ENCODE data around the gene LRRC66. TPM values are rescaled to one million over a fixed set of nuclear protein-coding genes. Genes with fewer than 3 reads are reported as not detected.

Gene LRRC66
- total RNA-seq, 4 donors from 2014 or later, result 0.90 to 1.5 TPM; not detected in 2

- no peaks in the 10 kb centered on the region for H3K9me3 ChIP-seq
- DNase-seq, result no peak
- TF ChIP-seq CTCF (IDR thresholded peaks at IDR 0.05) (no peak), POLR2A (IDR thresholded peaks at IDR 0.05) (no peak)
- no peaks in the 10 kb centered on the region for H3K4me1 ChIP-seq
- no peak overlapping the region for H3K27ac ChIP-seq
- intact Hi-C loops (cut with DNase I; ENCODE audit: low total_unique reads), result no loop called here
- no peaks in the 10 kb centered on the region for H3K27me3 ChIP-seq
- H3K4me3 ChIP-seq, result no peak overlapping the region
- no peaks in the 10 kb centered on the region for H3K36me3 ChIP-seq
Observed at GRCh38 chr4:52014903-52015302, 5.3 kb downstream of the LRRC66 start.

- intact Hi-C loops (cut with DNase I; ENCODE audit: low total_unique reads), result no loop called here
- Histone ChIP-seq H3K4me3 (no peak overlapping the region), H3K27me3 (no peaks in the 10 kb centered on the region), H3K36me3 (no peaks in the 10 kb centered on the region), H3K9me3 (no peaks in the 10 kb centered on the region), H3K27ac (no peak overlapping the region), H3K4me1 (no peaks in the 10 kb centered on the region)
- no peak for DNase-seq
- TF ChIP-seq CTCF (IDR thresholded peaks at IDR 0.05) (no peak), POLR2A (IDR thresholded peaks at IDR 0.05) (no peak)
Observed at GRCh38 chr4:52012651-52013050, 7.5 kb downstream of the LRRC66 start.

DNA sequence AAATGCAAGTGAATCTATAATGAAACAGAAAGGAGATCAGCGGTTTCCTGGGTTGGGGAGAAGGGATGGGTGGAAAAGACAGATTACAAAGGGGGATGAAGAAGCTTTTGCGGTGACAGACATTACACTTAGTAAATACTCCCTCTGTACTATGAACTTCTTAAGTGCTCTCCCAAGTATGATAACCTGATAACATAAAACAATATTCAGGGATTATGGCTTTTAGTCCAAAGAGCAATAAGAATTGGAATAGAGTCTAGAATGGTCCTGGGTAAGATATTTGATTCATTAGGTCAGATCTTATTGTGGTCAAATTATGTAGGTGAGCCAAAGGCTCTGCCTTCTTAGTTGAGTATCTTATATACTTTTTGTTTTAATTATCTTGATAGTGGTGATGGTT is 9.2 kb downstream of the LRRC66 start:
- Histone ChIP-seq H3K27ac (no peak overlapping the region), H3K36me3 (no peaks in the 10 kb centered on the region), H3K9me3 (no peaks in the 10 kb centered on the region), H3K4me1 (no peaks in the 10 kb centered on the region), H3K27me3 (no peaks in the 10 kb centered on the region), H3K4me3 (no peak overlapping the region)
- DNase-seq, result no peak
- intact Hi-C loops (cut with DNase I; ENCODE audit: low total_unique reads), result no loop called here
- TF ChIP-seq POLR2A (IDR thresholded peaks at IDR 0.05) (no peak), CTCF (IDR thresholded peaks at IDR 0.05) (no peak)

DNA sequence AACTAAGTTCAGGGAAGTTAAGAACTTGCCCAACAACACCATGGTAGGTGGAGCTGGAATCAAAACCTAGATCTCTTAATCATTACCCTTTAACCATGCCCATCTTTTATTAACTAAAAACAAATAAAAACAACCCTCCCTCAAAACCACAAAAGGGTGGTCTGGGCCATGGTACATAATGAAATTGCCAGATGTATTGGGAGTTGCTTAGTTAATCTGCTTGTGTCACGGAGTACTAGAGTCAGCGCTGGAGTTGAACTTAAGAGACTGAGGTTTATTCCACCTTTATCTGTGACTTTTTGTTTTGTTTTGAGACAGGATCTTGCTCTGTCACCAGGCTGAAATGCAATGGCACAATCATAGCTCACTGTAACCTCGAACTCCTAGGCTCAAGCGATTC is 13.3 kb downstream of the LRRC66 start:
- TF ChIP-seq CTCF (IDR thresholded peaks at IDR 0.05), result no peak
- no peak for DNase-seq
- Histone ChIP-seq H3K27me3 (no peaks in the 10 kb centered on the region), H3K9me3 (no peaks in the 10 kb centered on the region), H3K4me3 (no peak overlapping the region), H3K4me1 (no peaks in the 10 kb centered on the region), H3K36me3 (no peaks in the 10 kb centered on the region), H3K27ac (no peak overlapping the region)
- intact Hi-C loops (cut with DNase I; ENCODE audit: low total_unique reads), result no loop called here

GRCh38 chr4:52005604-52006273 is 14.4 kb downstream of the LRRC66 start:
- no peaks in the 10 kb centered on the region for H3K4me1 ChIP-seq
- no peaks in the 10 kb centered on the region for H3K27me3 ChIP-seq
- intact Hi-C loops (cut with DNase I; ENCODE audit: low total_unique reads), result no loop called here
- no peak overlapping the region for H3K27ac ChIP-seq
- H3K36me3 ChIP-seq, result no peaks in the 10 kb centered on the region
- TF ChIP-seq CTCF (IDR thresholded peaks at IDR 0.05) (no peak), POLR2A (IDR thresholded peaks at IDR 0.05) (no peak)
- H3K9me3 ChIP-seq, result no peaks in the 10 kb centered on the region
- DNase-seq, result no peak
- no peak overlapping the region for H3K4me3 ChIP-seq

Data from uterus (tissue), 4 donors.